ENCODE results near the gene LGI1. TPM values are rescaled to one million over a fixed set of nuclear protein-coding genes. Genes with fewer than 3 reads are reported as not detected.

The LGI1 gene
- total RNA-seq, 6 donors from 2014 or later, result not detected

- Histone ChIP-seq H3K36me3 (no peaks in the 10 kb centered on the region), H3K4me1 (peaks cover 0 to 10% (median 5%) of the 10 kb centered on the region in 4 donors), H3K4me3 (no peak overlapping the region), H3K27me3 (no peaks in the 10 kb centered on the region), H3K27ac (no peak overlapping the region), H3K9me3 (no peaks in the 10 kb centered on the region)
- WGBS, 2 donors, result 31 to 45% methylated on average over 2 to 3 of the region's 3 CpGs
- ATAC-seq (ENCODE audit: low FRiP score in 2 of 2) (no peak), DNase-seq (no peak)
- TF ChIP-seq POLR2AphosphoS5 (IDR thresholded peaks at IDR 0.05) (no peak), CTCF (IDR thresholded peaks at IDR 0.05) (no peak), POLR2A (IDR thresholded peaks at IDR 0.05) (no peak), EP300 (IDR thresholded peaks at IDR 0.05) (no peak)
Observed at GRCh38 chr10:93756118-93756517, 1.6 kb upstream of the LGI1 start.

- Histone ChIP-seq H3K4me1 (peaks cover 0 to 3% (median under 1%) of the 10 kb centered on the region in 4 donors), H3K27ac (no peak overlapping the region), H3K4me3 (no peak overlapping the region), H3K27me3 (no peaks in the 10 kb centered on the region), H3K36me3 (no peaks in the 10 kb centered on the region), H3K9me3 (no peaks in the 10 kb centered on the region)
- ATAC-seq (ENCODE audit: low FRiP score in 2 of 2), result peak in 1 of 2 donors; percentile 46
- DNase-seq, result no peak
- TF ChIP-seq POLR2AphosphoS5 (IDR thresholded peaks at IDR 0.05) (no peak), EP300 (IDR thresholded peaks at IDR 0.05) (no peak), CTCF (IDR thresholded peaks at IDR 0.05) (no peak), POLR2A (IDR thresholded peaks at IDR 0.05) (no peak)
- WGBS, 2 donors, result 38 to 41% methylated on average over 5 of the region's 5 CpGs
Observed at GRCh38 chr10:93757136-93757535, 600 bp upstream of the LGI1 start.

- no peak overlapping the region for H3K27ac ChIP-seq
- peaks cover 0 to 3% (median 0%) of the 10 kb centered on the region in 4 donors for H3K4me1 ChIP-seq
- no peaks in the 10 kb centered on the region for H3K36me3 ChIP-seq
- ATAC-seq (ENCODE audit: low FRiP score in 2 of 2) (no peak), DNase-seq (no peak)
- 61 to 73% methylated on average over 5 of the region's 5 CpGs for WGBS, 2 donors
- H3K27me3 ChIP-seq, result no peaks in the 10 kb centered on the region
- TF ChIP-seq EP300 (IDR thresholded peaks at IDR 0.05), result no peak
- TF ChIP-seq POLR2A (IDR thresholded peaks at IDR 0.05), result no peak
- no peak for TF ChIP-seq POLR2AphosphoS5 (IDR thresholded peaks at IDR 0.05)
- no peak for TF ChIP-seq CTCF (IDR thresholded peaks at IDR 0.05)
- H3K4me3 ChIP-seq, result no peak overlapping the region
- H3K9me3 ChIP-seq, result no peaks in the 10 kb centered on the region
Observed at GRCh38 chr10:93758508-93758885, 761 bp downstream of the LGI1 start.

GRCh38 chr10:93758891-93759410 lies 1.2 kb downstream of the LGI1 start:
- TF ChIP-seq POLR2A (IDR thresholded peaks at IDR 0.05) (no peak), POLR2AphosphoS5 (IDR thresholded peaks at IDR 0.05) (no peak), EP300 (IDR thresholded peaks at IDR 0.05) (no peak), CTCF (IDR thresholded peaks at IDR 0.05) (no peak)
- Histone ChIP-seq H3K4me3 (no peak overlapping the region), H3K27me3 (no peaks in the 10 kb centered on the region), H3K4me1 (peaks cover 0 to 3% (median 0%) of the 10 kb centered on the region in 4 donors), H3K27ac (no peak overlapping the region), H3K36me3 (no peaks in the 10 kb centered on the region), H3K9me3 (no peaks in the 10 kb centered on the region)
- ATAC-seq (ENCODE audit: low FRiP score in 2 of 2) (no peak), DNase-seq (no peak)
- WGBS, 2 donors, result 67 to 74% methylated on average over 4 of the region's 4 CpGs

- Histone ChIP-seq H3K4me3 (no peak overlapping the region), H3K27me3 (no peaks in the 10 kb centered on the region), H3K27ac (no peak overlapping the region), H3K4me1 (peaks cover 0 to 3% (median 0%) of the 10 kb centered on the region in 4 donors), H3K36me3 (no peaks in the 10 kb centered on the region), H3K9me3 (no peaks in the 10 kb centered on the region)
- WGBS, 2 donors, result 58 to 63% methylated on average over 7 of the region's 7 CpGs
- TF ChIP-seq CTCF (IDR thresholded peaks at IDR 0.05) (no peak), POLR2A (IDR thresholded peaks at IDR 0.05) (no peak), POLR2AphosphoS5 (IDR thresholded peaks at IDR 0.05) (no peak), EP300 (IDR thresholded peaks at IDR 0.05) (no peak)
- no peak for ATAC-seq (ENCODE audit: low FRiP score in 2 of 2)
- DNase-seq, result no peak
Observed at GRCh38 chr10:93760490-93760889, 2.8 kb downstream of the LGI1 start.
